ENCODE results near the gene STK32B. TPM values are rescaled to one million over a fixed set of nuclear protein-coding genes. Genes with fewer than 3 reads are reported as not detected.

Gene STK32B
- total RNA-seq, 1 experiment from 2014 or later, result 15.1 TPM

DNA sequence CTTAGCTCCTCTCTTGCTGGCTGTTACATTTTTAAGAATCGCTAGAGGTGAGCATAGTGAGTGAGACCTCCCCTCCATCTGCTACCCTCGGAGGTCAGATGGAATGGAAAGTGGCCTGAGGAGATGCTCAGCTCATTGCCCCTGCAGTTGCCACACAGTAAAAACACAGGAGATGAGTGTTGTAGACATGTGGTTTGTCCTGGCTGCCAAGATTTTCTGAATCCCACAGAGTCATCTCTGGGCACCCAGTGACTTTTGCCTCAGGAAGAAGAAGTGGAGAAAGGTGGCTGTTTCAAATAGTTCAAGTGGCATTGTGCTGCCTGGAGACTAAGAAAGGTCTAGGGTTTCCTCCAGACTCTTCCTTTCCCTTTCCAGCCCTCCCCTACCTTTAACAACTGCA, 271.0 kb downstream of the STK32B start:
- H3K4me3 ChIP-seq (ENCODE audit: low read depth, low read length, poor library complexity, severe bottlenecking), result no peak overlapping the region
- H3K4me1 ChIP-seq (ENCODE audit: insufficient read depth, low read length, poor library complexity, severe bottlenecking), result no peaks in the 10 kb centered on the region
- H3K36me3 ChIP-seq (ENCODE audit: insufficient read depth, low read length, poor library complexity, severe bottlenecking), result no peaks in the 10 kb centered on the region
- H3K27ac ChIP-seq (ENCODE audit: low read depth, low read length, poor library complexity, severe bottlenecking), result no peak overlapping the region
- H3K9me3 ChIP-seq (ENCODE audit: low read depth, low read length, poor library complexity, severe bottlenecking), result peaks cover 9% of the 10 kb centered on the region
- ChIA-PET CTCF (no interaction called here), POLR2A (ENCODE audit: low non-redundant PET) (no interaction called here)
- DNase-seq (ENCODE audit: low spot score), result no peak
- TF ChIP-seq EZH2 (IDR thresholded peaks at IDR 0.05; ENCODE audit: borderline replicate concordance, low read depth, low read length, poor library complexity, severe bottlenecking) (no peak), CTCF (conservative IDR thresholded peaks at IDR 0.05; ENCODE audit: low read depth, low read length) (no peak)
- intact Hi-C loops (cut with micrococcal nuclease; ENCODE audit: unreplicated experiment), result no loop called here
- no peaks in the 10 kb centered on the region for H3K27me3 ChIP-seq (replicated peaks; ENCODE audit: insufficient read depth, low read depth, low read length, poor library complexity)
- no TSS peak for BruUV-seq (replicated peaks)

- Histone ChIP-seq H3K36me3 (ENCODE audit: insufficient read depth, low read length, poor library complexity, severe bottlenecking) (no peaks in the 10 kb centered on the region), H3K27me3 (replicated peaks; ENCODE audit: insufficient read depth, low read depth, low read length, poor library complexity) (no peaks in the 10 kb centered on the region), H3K4me3 (ENCODE audit: low read depth, low read length, poor library complexity, severe bottlenecking) (no peak overlapping the region), H3K27ac (ENCODE audit: low read depth, low read length, poor library complexity, severe bottlenecking) (no peak overlapping the region), H3K4me1 (ENCODE audit: insufficient read depth, low read length, poor library complexity, severe bottlenecking) (no peaks in the 10 kb centered on the region), H3K9me3 (ENCODE audit: low read depth, low read length, poor library complexity, severe bottlenecking) (no peaks in the 10 kb centered on the region)
- POLR2A ChIA-PET (ENCODE audit: low non-redundant PET), result no interaction called here
- no peak for TF ChIP-seq EZH2 (IDR thresholded peaks at IDR 0.05; ENCODE audit: borderline replicate concordance, low read depth, low read length, poor library complexity, severe bottlenecking)
- no peak for DNase-seq (ENCODE audit: low spot score)
- no TSS peak for BruUV-seq (replicated peaks)
- intact Hi-C loops (cut with micrococcal nuclease; ENCODE audit: unreplicated experiment), result no loop called here
- CTCF ChIA-PET, result no interaction called here
Observed at GRCh38 chr4:5330339-5330989, 279.2 kb downstream of the STK32B start.

GRCh38 chr4:5337731-5338130, 286.5 kb downstream of the STK32B start:
- ChIA-PET POLR2A (ENCODE audit: low non-redundant PET) (no interaction called here), CTCF (no interaction called here)
- TF ChIP-seq EZH2 (IDR thresholded peaks at IDR 0.05; ENCODE audit: borderline replicate concordance, low read depth, low read length, poor library complexity, severe bottlenecking) (no peak), CTCF (conservative IDR thresholded peaks at IDR 0.05; ENCODE audit: low read depth, low read length) (no peak)
- peak; percentile 70 for DNase-seq (ENCODE audit: low spot score)
- H3K4me1 ChIP-seq (ENCODE audit: insufficient read depth, low read length, poor library complexity, severe bottlenecking), result peaks cover 27% of the 10 kb centered on the region
- BruUV-seq (replicated peaks), result no TSS peak
- H3K27me3 ChIP-seq (replicated peaks; ENCODE audit: insufficient read depth, low read depth, low read length, poor library complexity), result no peaks in the 10 kb centered on the region
- H3K9me3 ChIP-seq (ENCODE audit: low read depth, low read length, poor library complexity, severe bottlenecking), result no peaks in the 10 kb centered on the region
- intact Hi-C loops (cut with micrococcal nuclease; ENCODE audit: unreplicated experiment), result no loop called here
- H3K4me3 ChIP-seq (ENCODE audit: low read depth, low read length, poor library complexity, severe bottlenecking), result no peak overlapping the region
- no peak overlapping the region for H3K27ac ChIP-seq (ENCODE audit: low read depth, low read length, poor library complexity, severe bottlenecking)
- no peaks in the 10 kb centered on the region for H3K36me3 ChIP-seq (ENCODE audit: insufficient read depth, low read length, poor library complexity, severe bottlenecking)

- H3K27ac ChIP-seq (ENCODE audit: low read depth, low read length, poor library complexity, severe bottlenecking), result no peak overlapping the region
- no peak overlapping the region for H3K4me3 ChIP-seq (ENCODE audit: low read depth, low read length, poor library complexity, severe bottlenecking)
- BruUV-seq (replicated peaks), result no TSS peak
- intact Hi-C loops (cut with micrococcal nuclease; ENCODE audit: unreplicated experiment), result no loop called here
- CTCF ChIA-PET, result no interaction called here
- no peaks in the 10 kb centered on the region for H3K27me3 ChIP-seq (replicated peaks; ENCODE audit: insufficient read depth, low read depth, low read length, poor library complexity)
- H3K36me3 ChIP-seq (ENCODE audit: insufficient read depth, low read length, poor library complexity, severe bottlenecking), result no peaks in the 10 kb centered on the region
- POLR2A ChIA-PET (ENCODE audit: low non-redundant PET), result no interaction called here
- TF ChIP-seq EZH2 (IDR thresholded peaks at IDR 0.05; ENCODE audit: borderline replicate concordance, low read depth, low read length, poor library complexity, severe bottlenecking), result no peak
- no peak for TF ChIP-seq CTCF (conservative IDR thresholded peaks at IDR 0.05; ENCODE audit: low read depth, low read length)
- peaks cover 27% of the 10 kb centered on the region for H3K4me1 ChIP-seq (ENCODE audit: insufficient read depth, low read length, poor library complexity, severe bottlenecking)
- H3K9me3 ChIP-seq (ENCODE audit: low read depth, low read length, poor library complexity, severe bottlenecking), result no peaks in the 10 kb centered on the region
- peak; percentile 29 for DNase-seq (ENCODE audit: low spot score)
Observed at GRCh38 chr4:5338531-5338930, 287.3 kb downstream of the STK32B start.

All from A673 (cell line).